ENCODE results near the gene RFXANK.

DNA sequence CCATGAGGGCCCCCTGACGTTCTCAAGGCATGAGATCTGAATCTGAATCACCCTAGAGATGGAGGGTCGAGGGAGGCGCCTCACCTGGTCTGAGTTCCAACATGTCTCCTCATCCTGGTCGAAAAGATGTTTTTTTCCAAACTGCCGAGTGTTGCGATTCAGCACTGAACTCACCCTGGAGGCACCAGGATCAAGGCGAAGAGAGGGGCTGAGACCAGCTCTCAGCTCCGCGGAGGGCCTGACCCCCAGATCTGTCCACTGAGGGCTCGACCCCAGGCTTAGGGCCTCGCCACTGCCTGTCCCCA, 10.6 kb downstream of the RFXANK start:
- TF ChIP-seq, protein P1, sequence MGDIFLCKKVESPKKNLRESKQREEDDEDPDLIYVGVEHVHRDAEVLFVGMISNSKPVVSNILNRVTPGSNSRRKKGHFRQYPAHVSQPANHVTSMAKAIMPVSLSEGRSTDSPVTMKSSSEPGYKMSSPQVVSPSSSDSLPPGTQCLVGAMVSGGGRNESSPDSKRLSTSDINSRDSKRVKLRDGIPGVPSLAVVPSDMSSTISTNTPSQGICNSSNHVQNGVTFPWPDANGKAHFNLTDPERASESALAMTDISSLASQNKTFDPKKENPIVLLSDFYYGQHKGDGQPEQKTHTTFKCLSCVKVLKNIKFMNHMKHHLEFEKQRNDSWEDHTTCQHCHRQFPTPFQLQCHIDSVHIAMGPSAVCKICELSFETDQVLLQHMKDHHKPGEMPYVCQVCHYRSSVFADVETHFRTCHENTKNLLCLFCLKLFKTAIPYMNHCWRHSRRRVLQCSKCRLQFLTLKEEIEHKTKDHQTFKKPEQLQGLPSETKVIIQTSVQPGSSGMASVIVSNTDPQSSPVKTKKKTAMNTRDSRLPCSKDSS (IDR thresholded peaks at IDR 0.05; ENCODE audit: low read depth, partially characterized antibody) = no peak
- no peak for TF ChIP-seq ZNF133 (CRISPR knock-in tag; IDR thresholded peaks at IDR 0.05)

All from K562 (cell line).